ENCODE data around the gene TIMP1. TPM values are rescaled to one million over a fixed set of nuclear protein-coding genes. Genes with fewer than 3 reads are reported as not detected.
"Not testable (repeated sequence)": the region's sequence is repeated elsewhere in the genome, so short reads cannot be mapped to it uniquely, and the experiment has no call there.

The TIMP1 gene
- total RNA-seq, 2 experiments from 2014 or later = not detected

DNA sequence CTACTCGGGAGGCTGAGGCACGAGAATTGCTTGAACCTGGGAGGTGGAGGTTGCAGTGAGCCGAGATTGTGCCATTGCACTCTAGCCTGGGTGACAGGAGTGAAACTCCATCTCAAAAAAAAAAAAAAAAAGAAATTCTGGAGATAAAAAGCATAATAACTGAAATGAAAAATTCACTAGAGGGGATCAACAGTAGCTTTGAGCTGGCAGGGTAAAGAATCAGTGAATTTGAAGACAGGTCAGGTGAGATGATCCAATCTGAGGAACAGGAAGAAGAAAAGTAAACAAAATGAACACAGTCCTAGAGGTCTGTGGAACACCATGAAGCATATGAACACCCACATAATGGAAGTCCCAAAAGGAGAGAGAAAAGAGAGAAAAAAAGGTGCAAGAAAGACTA lies 15.0 kb downstream of the TIMP1 start:
- no peak overlapping the region for H3K4me3 ChIP-seq (ENCODE audit: low read depth, low read length, poor library complexity, severe bottlenecking)
- no peaks in the 10 kb centered on the region for H3K36me3 ChIP-seq (ENCODE audit: insufficient read depth, low read length)
- H3K4me2 ChIP-seq (ENCODE audit: low read length) = no peak overlapping the region
- H3K27ac ChIP-seq (ENCODE audit: low read depth, low read length, poor library complexity, severe bottlenecking) = no peak overlapping the region
- no peak for TF ChIP-seq EZH2phosphoT487 (IDR thresholded peaks at IDR 0.05; ENCODE audit: borderline replicate concordance, low read depth, low read length)
- TF ChIP-seq, protein P1, sequence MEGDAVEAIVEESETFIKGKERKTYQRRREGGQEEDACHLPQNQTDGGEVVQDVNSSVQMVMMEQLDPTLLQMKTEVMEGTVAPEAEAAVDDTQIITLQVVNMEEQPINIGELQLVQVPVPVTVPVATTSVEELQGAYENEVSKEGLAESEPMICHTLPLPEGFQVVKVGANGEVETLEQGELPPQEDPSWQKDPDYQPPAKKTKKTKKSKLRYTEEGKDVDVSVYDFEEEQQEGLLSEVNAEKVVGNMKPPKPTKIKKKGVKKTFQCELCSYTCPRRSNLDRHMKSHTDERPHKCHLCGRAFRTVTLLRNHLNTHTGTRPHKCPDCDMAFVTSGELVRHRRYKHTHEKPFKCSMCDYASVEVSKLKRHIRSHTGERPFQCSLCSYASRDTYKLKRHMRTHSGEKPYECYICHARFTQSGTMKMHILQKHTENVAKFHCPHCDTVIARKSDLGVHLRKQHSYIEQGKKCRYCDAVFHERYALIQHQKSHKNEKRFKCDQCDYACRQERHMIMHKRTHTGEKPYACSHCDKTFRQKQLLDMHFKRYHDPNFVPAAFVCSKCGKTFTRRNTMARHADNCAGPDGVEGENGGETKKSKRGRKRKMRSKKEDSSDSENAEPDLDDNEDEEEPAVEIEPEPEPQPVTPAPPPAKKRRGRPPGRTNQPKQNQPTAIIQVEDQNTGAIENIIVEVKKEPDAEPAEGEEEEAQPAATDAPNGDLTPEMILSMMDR (conservative IDR thresholded peaks at IDR 0.05; ENCODE audit: low read length) = no peak
- DNase-seq (ENCODE audit: low spot score) = no peak
- no TSS peak for BruUV-seq (replicated peaks)
- H3K9me3 ChIP-seq (ENCODE audit: low read length) = no peaks in the 10 kb centered on the region
- H3K4me1 ChIP-seq (ENCODE audit: insufficient read depth, low read length, poor library complexity, severe bottlenecking) = no peaks in the 10 kb centered on the region
- CTCF ChIA-PET (ENCODE audit: unreplicated experiment) = no interaction called here
- H2AFZ ChIP-seq (ENCODE audit: low read length) = no peak overlapping the region
- no peaks in the 10 kb centered on the region for H3K79me2 ChIP-seq (ENCODE audit: insufficient read depth, low read depth, low read length)
- POLR2A ChIA-PET = interaction anchor here (0.6 to 0.9 kb wide), 2 partner anchors 11 to 154 kb away, joined by 3 to 5 read pairs; no protein-coding TSS in a partner anchor
- H3K9me2 ChIP-seq (ENCODE audit: insufficient read depth, low read length) = no peaks in the 10 kb centered on the region
- intact Hi-C loops (cut with micrococcal nuclease; ENCODE audit: unreplicated experiment) = no loop called here
- H4K20me1 ChIP-seq (ENCODE audit: insufficient read depth, low read length) = no peaks in the 10 kb centered on the region

DNA sequence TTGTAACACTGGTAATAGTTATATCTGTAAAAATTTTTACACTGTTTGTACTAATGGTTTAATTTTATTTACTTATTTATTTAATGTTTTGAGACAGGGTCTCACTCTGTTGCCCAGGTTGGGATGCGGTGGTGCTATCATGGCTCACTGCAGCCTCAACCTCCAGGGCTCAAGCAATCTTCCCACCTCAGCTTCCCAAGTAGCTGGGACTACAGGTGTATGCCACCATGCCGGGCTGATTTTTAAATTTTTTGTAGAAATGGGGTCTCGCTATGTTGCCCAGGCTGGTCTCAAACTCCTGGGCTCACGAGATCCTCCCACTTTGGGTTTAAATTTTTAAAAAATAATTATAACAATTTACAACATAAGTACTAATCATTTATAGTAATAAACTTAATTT lies 20.9 kb downstream of the TIMP1 start:
- H3K27ac ChIP-seq (ENCODE audit: low read depth, low read length, poor library complexity, severe bottlenecking); H3K9me3 ChIP-seq (ENCODE audit: low read length); H3K79me2 ChIP-seq (ENCODE audit: insufficient read depth, low read depth, low read length); H3K36me3 ChIP-seq (ENCODE audit: insufficient read depth, low read length); intact Hi-C loops (cut with micrococcal nuclease; ENCODE audit: unreplicated experiment); BruUV-seq (replicated peaks); H3K4me2 ChIP-seq (ENCODE audit: low read length); H3K4me3 ChIP-seq (ENCODE audit: low read depth, low read length, poor library complexity, severe bottlenecking); H3K9me2 ChIP-seq (ENCODE audit: insufficient read depth, low read length); DNase-seq (ENCODE audit: low spot score); H4K20me1 ChIP-seq (ENCODE audit: insufficient read depth, low read length); H2AFZ ChIP-seq (ENCODE audit: low read length); CTCF ChIA-PET (ENCODE audit: unreplicated experiment); H3K4me1 ChIP-seq (ENCODE audit: insufficient read depth, low read length, poor library complexity, severe bottlenecking): not testable (repeated sequence)
- POLR2A ChIA-PET = interaction anchor here (0.6 kb wide), 1 partner anchor 308 kb away, joined by 3 read pairs; no protein-coding TSS in a partner anchor

DNA sequence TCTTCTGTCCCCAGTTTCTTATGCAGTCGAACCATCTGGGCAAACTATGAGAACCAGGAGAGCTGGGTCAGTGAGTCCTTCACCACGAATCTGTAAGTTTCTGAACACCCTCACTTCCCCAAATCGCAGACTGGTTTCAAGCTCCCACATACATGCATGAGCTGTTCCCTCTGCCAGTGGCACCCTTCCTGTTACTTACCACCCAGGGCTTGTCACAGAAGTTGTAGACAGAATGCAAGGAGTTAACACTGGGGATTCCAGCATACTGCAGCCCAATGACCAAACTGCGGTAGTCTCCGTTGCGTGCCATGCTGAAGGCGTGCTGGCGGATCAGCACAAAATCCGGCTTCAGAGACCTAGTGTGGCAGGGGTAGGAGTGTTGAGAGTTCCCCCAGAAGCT lies 22.8 kb downstream of the TIMP1 start:
- no peaks in the 10 kb centered on the region for H4K20me1 ChIP-seq (ENCODE audit: insufficient read depth, low read length)
- POLR2A ChIA-PET = no interaction called here
- intact Hi-C loops (cut with micrococcal nuclease; ENCODE audit: unreplicated experiment) = no loop called here
- no peak for DNase-seq (ENCODE audit: low spot score)
- H3K9me3 ChIP-seq (ENCODE audit: low read length) = no peaks in the 10 kb centered on the region
- H3K36me3 ChIP-seq (ENCODE audit: insufficient read depth, low read length) = no peaks in the 10 kb centered on the region
- H2AFZ ChIP-seq (ENCODE audit: low read length) = no peak overlapping the region
- H3K4me2 ChIP-seq (ENCODE audit: low read length) = no peak overlapping the region
- no peaks in the 10 kb centered on the region for H3K79me2 ChIP-seq (ENCODE audit: insufficient read depth, low read depth, low read length)
- no peak overlapping the region for H3K4me3 ChIP-seq (ENCODE audit: low read depth, low read length, poor library complexity, severe bottlenecking)
- TF ChIP-seq EZH2phosphoT487 (IDR thresholded peaks at IDR 0.05; ENCODE audit: borderline replicate concordance, low read depth, low read length) = no peak
- TF ChIP-seq, protein P1 (conservative IDR thresholded peaks at IDR 0.05; ENCODE audit: low read length) = no peak
- H3K9me2 ChIP-seq (ENCODE audit: insufficient read depth, low read length) = no peaks in the 10 kb centered on the region
- H3K27ac ChIP-seq (ENCODE audit: low read depth, low read length, poor library complexity, severe bottlenecking) = no peak overlapping the region
- H3K4me1 ChIP-seq (ENCODE audit: insufficient read depth, low read length, poor library complexity, severe bottlenecking) = no peaks in the 10 kb centered on the region
- no TSS peak for BruUV-seq (replicated peaks)
- CTCF ChIA-PET (ENCODE audit: unreplicated experiment) = no interaction called here
